DND-41 (cell line): ENCODE measurements around the gene POFUT2.

Experiments used
- ATAC-seq: fragments of 200-7000 bp; cut with Tn5 transposase; 3 replicates; pipeline ENCODE4 v1.9.1; 2021; ENCODE audit warnings: low read depth; ENCODE audit not compliant: insufficient read depth
- DNase-seq: peaks from one replicate; pipeline ENCODE4 v3.0.0-alpha.2; 2020
- H2AFZ ChIP-seq: 2 replicates; pipeline ENCODE4 v1.6.0; 2012; ENCODE audit warnings: low read depth, low read length
- H3K27ac ChIP-seq: 2 replicates; pipeline ENCODE4 v1.5.1; 2012; ENCODE audit warnings: low read length, inconsistent platforms
- H3K27me3 ChIP-seq: fragments of 200-600 bp; sonication (generic); 2 replicates; pipeline ENCODE4 v1.6.0; 2012; ENCODE audit warnings: low read length, mild to moderate bottlenecking, inconsistent platforms; ENCODE audit not compliant: insufficient read depth, poor library complexity
- H3K36me3 ChIP-seq: 2 replicates; pipeline ENCODE4 v1.5.1; 2012; ENCODE audit warnings: low read length, inconsistent platforms; ENCODE audit not compliant: insufficient read depth
- H3K4me1 ChIP-seq: 2 replicates; pipeline ENCODE4 v1.5.1; 2012; ENCODE audit warnings: mild to moderate bottlenecking, low read length; ENCODE audit not compliant: insufficient read depth
- H3K4me2 ChIP-seq: 2 replicates; pipeline ENCODE4 v1.6.0; 2012; ENCODE audit warnings: mild to moderate bottlenecking, moderate library complexity, low read length, inconsistent platforms; ENCODE audit not compliant: insufficient read depth
- H3K4me3 ChIP-seq, 2 experiments: fragments of 200-600 bp in 1 of 2; shearing (Covaris generic) in 1 of 2; 2 replicates each; pipeline ENCODE4 v1.5.1; 2012 to 2016; ENCODE audit warnings: inconsistent platforms in 2 of 2, low read length in 2 of 2, mild to moderate bottlenecking in 2 of 2, low read depth in 1 of 2, moderate library complexity in 1 of 2
- H3K79me2 ChIP-seq: 2 replicates; pipeline ENCODE4 v1.6.0; 2012; ENCODE audit warnings: low read length, inconsistent platforms; ENCODE audit not compliant: insufficient read depth
- H3K9ac ChIP-seq: 2 replicates; pipeline ENCODE4 v1.6.0; 2012; ENCODE audit warnings: low read depth, mild to moderate bottlenecking, inconsistent platforms, low read length, moderate library complexity
- H3K9me3 ChIP-seq: 2 replicates; pipeline ENCODE4 v1.5.1; 2012; ENCODE audit warnings: low read length, moderate library complexity, mild to moderate bottlenecking, inconsistent platforms; ENCODE audit not compliant: insufficient read depth, severe bottlenecking
- H4K20me1 ChIP-seq: 2 replicates; pipeline ENCODE4 v1.6.0; 2012; ENCODE audit warnings: low read length; ENCODE audit not compliant: insufficient read depth
- CTCF ChIP-seq: IDR thresholded peaks from 2 replicates; pipeline ENCODE4 v1.5.1; 2012; ENCODE audit warnings: borderline replicate concordance, low read length, moderate library complexity, mild to moderate bottlenecking; ENCODE audit not compliant: poor library complexity, severe bottlenecking; ENCODE audit errors: extremely low read depth
- EZH2 ChIP-seq: IDR thresholded peaks from 3 replicates; pipeline ENCODE4 v1.6.1; 2012; ENCODE audit warnings: borderline replicate concordance, low read depth, mild to moderate bottlenecking, moderate library complexity, low read length, inconsistent platforms; ENCODE audit not compliant: severe bottlenecking

POFUT2 gene, protein sequence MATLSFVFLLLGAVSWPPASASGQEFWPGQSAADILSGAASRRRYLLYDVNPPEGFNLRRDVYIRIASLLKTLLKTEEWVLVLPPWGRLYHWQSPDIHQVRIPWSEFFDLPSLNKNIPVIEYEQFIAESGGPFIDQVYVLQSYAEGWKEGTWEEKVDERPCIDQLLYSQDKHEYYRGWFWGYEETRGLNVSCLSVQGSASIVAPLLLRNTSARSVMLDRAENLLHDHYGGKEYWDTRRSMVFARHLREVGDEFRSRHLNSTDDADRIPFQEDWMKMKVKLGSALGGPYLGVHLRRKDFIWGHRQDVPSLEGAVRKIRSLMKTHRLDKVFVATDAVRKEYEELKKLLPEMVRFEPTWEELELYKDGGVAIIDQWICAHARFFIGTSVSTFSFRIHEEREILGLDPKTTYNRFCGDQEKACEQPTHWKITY

GRCh38 chr21:45287438-45288391, at the start of gene POFUT2:
Gene POFUT2 (minus strand): TSS chr21:45287895. CDS start chr21:45287871, 24 bp downstream.
- ATAC-seq = peak; percentile 88
- peak within 1 kb of the TSS; percentile 81 for H2AFZ ChIP-seq
- H3K9ac ChIP-seq = peak within 1 kb of the TSS; percentile 67

GRCh38 chr21:45336870-45337269, 49.2 kb upstream of the POFUT2 start:
- H3K4me2 ChIP-seq = no peak overlapping the region
- no peaks in the 10 kb centered on the region for H3K36me3 ChIP-seq
- peaks cover 8% of the 10 kb centered on the region for H3K27me3 ChIP-seq
- ATAC-seq (no peak), DNase-seq (no peak)
- no peaks in the 10 kb centered on the region for H4K20me1 ChIP-seq
- no peaks in the 10 kb centered on the region for H3K79me2 ChIP-seq
- H3K9ac ChIP-seq = no peak overlapping the region
- H2AFZ ChIP-seq = no peak overlapping the region
- no peak overlapping the region for H3K4me3 ChIP-seq
- H3K9me3 ChIP-seq = no peaks in the 10 kb centered on the region
- no peak for TF ChIP-seq EZH2
- TF ChIP-seq CTCF = no peak
- no peaks in the 10 kb centered on the region for H3K4me1 ChIP-seq
- no peak overlapping the region for H3K27ac ChIP-seq

More at GRCh38 chr21:45287438-45288391, at the start of gene POFUT2:
- DNase-seq = peak; percentile 98
- no peak for TF ChIP-seq CTCF
- TF ChIP-seq EZH2 = no peak
- Histone ChIP-seq H3K27ac (peak within 1 kb of the TSS; percentile 66), H3K4me1 (peaks cover 14% of the 10 kb centered on the region), H3K4me2 (peak within 1 kb of the TSS; percentile 78), H3K4me3 (peak within 1 kb of the TSS; percentile 93 to 95), H3K27me3 (no peaks in the 10 kb centered on the region), H4K20me1 (peaks cover 8% of the 10 kb centered on the region; the same call in 1 of the 2 replicates), H3K79me2 (peaks cover 14% of the 10 kb centered on the region), H3K36me3 (peaks cover 27% of the 10 kb centered on the region), H3K9me3 (no peaks in the 10 kb centered on the region)

- Histone ChIP-seq H2AFZ (no peak overlapping the region), H4K20me1 (no peaks in the 10 kb centered on the region; the same call in 1 of the 2 replicates), H3K27ac (no peak overlapping the region), H3K4me3 (no peak overlapping the region), H3K36me3 (no peaks in the 10 kb centered on the region), H3K9me3 (no peaks in the 10 kb centered on the region), H3K79me2 (no peaks in the 10 kb centered on the region), H3K4me1 (no peaks in the 10 kb centered on the region), H3K4me2 (no peak overlapping the region), H3K9ac (no peak overlapping the region), H3K27me3 (peaks cover 8% of the 10 kb centered on the region)
- no peak for ATAC-seq
- DNase-seq = no peak
- TF ChIP-seq CTCF (no peak), EZH2 (no peak)
Measured at GRCh38 chr21:45336535-45336810, 48.8 kb upstream of the POFUT2 start.
